ENCODE data around the gene CAMTA1. TPM values are rescaled to one million over a fixed set of nuclear protein-coding genes. Genes with fewer than 3 reads are reported as not detected.

Gene CAMTA1
- total RNA-seq, 2 donors from 2014 or later = 105 to 113 TPM

DNA sequence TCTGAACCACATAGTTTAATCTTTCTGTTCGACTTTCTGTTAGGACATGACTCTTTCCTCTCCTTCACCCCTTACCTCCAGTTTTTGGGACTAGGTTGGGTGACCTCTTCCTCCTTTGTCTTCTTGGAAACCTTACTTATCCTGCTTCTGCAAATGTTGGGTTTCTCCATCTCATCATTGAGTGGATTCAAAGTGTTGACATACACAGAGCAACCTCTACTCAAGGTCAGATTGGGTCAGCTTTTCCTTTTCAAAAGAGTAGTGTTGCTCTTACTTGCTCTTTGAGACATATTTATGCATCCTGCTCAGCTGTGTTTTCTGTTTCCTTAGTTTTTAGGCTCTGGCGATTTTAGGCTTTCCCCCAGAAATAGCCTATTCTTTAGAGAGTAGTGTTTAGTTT is 3.7 kb downstream of the CAMTA1 start:
- Histone ChIP-seq H3K9me3 (no peaks in the 10 kb centered on the region), H3K4me1 (ENCODE audit: control insufficient read depth in 1 of 2, low read depth in 2 of 2) (peaks cover 28 to 69% of the 10 kb centered on the region in 2 donors), H3K36me3 (no peaks in the 10 kb centered on the region), H3K4me3 (peak overlapping the region; percentile 3), H3K27me3 (replicated peaks; ENCODE audit: insufficient read depth) (no peaks in the 10 kb centered on the region), H3K27ac (peak overlapping the region; percentile 4 to 43)
- TF ChIP-seq, protein P1, sequence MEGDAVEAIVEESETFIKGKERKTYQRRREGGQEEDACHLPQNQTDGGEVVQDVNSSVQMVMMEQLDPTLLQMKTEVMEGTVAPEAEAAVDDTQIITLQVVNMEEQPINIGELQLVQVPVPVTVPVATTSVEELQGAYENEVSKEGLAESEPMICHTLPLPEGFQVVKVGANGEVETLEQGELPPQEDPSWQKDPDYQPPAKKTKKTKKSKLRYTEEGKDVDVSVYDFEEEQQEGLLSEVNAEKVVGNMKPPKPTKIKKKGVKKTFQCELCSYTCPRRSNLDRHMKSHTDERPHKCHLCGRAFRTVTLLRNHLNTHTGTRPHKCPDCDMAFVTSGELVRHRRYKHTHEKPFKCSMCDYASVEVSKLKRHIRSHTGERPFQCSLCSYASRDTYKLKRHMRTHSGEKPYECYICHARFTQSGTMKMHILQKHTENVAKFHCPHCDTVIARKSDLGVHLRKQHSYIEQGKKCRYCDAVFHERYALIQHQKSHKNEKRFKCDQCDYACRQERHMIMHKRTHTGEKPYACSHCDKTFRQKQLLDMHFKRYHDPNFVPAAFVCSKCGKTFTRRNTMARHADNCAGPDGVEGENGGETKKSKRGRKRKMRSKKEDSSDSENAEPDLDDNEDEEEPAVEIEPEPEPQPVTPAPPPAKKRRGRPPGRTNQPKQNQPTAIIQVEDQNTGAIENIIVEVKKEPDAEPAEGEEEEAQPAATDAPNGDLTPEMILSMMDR (IDR thresholded peaks at IDR 0.05) = no peak
- ATAC-seq (ENCODE audit: insufficient number of reproducible peaks, low FRiP score, low read depth) = no peak
- DNase-seq (ENCODE audit: low spot score) = no peak

DNA sequence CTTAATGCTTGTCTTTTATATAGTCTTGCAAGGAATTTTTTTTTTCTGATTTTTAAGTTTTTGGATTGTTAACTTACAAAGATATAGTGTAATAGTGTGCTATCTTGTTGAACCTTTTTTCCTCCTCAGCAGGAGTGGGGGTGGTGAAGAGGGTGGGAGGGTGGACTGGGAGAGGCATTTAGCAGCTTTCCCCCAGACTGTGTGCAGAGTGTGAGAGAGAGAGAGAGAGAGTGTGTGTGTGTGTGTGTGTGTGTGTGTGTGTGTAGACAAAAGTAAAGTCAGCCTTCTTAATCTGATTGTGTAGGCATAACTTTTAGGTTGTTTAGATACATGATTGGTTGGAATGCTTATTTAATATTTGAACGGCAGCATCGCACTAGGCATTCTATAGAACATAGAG is 4.9 kb downstream of the CAMTA1 start:
- ATAC-seq (ENCODE audit: insufficient number of reproducible peaks, low FRiP score, low read depth) (no peak), DNase-seq (ENCODE audit: low spot score) (no peak)
- peaks cover 31 to 78% of the 10 kb centered on the region in 2 donors for H3K4me1 ChIP-seq (ENCODE audit: control insufficient read depth in 1 of 2, low read depth in 2 of 2)
- no peaks in the 10 kb centered on the region for H3K27me3 ChIP-seq (replicated peaks; ENCODE audit: insufficient read depth)
- no peak overlapping the region for H3K4me3 ChIP-seq
- no peak overlapping the region for H3K27ac ChIP-seq
- H3K36me3 ChIP-seq = no peaks in the 10 kb centered on the region
- no peaks in the 10 kb centered on the region for H3K9me3 ChIP-seq
- TF ChIP-seq, protein P1 (IDR thresholded peaks at IDR 0.05) = no peak

DNA sequence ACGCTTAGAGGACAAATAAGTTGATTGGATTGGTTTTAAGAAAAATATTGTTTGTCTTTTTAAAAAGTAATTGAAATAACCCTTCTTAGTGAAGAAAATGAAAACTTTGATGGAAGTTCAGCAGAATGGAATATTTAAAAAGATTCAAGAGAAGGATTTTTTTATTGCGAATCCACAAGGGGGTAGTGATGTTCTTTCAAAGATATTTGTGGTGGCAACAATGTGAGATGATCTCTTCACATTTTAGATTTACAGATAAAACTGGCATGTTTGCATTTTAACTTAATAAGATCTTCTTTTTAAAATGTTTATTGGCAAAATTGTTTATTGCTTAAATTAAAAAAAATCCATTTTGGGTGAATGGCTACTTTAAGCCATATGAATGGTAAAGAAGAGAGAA is 8.9 kb downstream of the CAMTA1 start:
- no peaks in the 10 kb centered on the region for H3K27me3 ChIP-seq (replicated peaks; ENCODE audit: insufficient read depth)
- ATAC-seq (ENCODE audit: insufficient number of reproducible peaks, low FRiP score, low read depth) = no peak
- H3K9me3 ChIP-seq = no peaks in the 10 kb centered on the region
- no peak overlapping the region for H3K27ac ChIP-seq
- no peak overlapping the region for H3K4me3 ChIP-seq
- DNase-seq (ENCODE audit: low spot score) = no peak
- peaks cover 47 to 75% of the 10 kb centered on the region in 2 donors for H3K4me1 ChIP-seq (ENCODE audit: control insufficient read depth in 1 of 2, low read depth in 2 of 2)
- no peaks in the 10 kb centered on the region for H3K36me3 ChIP-seq
- TF ChIP-seq, protein P1 (IDR thresholded peaks at IDR 0.05) = peak; percentile 30

DNA sequence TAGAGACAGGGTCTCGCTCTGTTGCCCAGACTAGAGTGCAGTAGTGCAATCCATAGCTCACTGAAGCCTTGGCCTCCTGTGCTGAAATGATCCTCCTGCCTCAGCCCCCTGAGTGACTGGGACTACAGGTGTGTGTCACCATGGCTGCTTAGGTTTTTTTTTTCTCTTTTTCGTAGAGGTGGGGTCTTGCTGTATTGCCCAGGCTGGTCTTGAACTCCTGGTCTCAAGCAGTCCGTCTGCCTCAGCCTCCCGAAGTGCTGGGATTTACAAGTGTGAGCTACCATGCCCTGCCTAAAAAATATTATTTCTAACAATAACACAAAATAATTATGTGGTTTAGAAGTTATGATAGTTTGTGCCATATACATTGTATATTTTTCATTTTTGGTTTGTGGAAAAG is 9.9 kb downstream of the CAMTA1 start:
- Histone ChIP-seq H3K4me1 (ENCODE audit: control insufficient read depth in 1 of 2, low read depth in 2 of 2) (peaks cover 53 to 75% of the 10 kb centered on the region in 2 donors), H3K27ac (peak overlapping the region; percentile 5 to 45), H3K36me3 (no peaks in the 10 kb centered on the region), H3K4me3 (no peak overlapping the region), H3K27me3 (replicated peaks; ENCODE audit: insufficient read depth) (no peaks in the 10 kb centered on the region), H3K9me3 (no peaks in the 10 kb centered on the region)
- ATAC-seq (ENCODE audit: insufficient number of reproducible peaks, low FRiP score, low read depth) = no peak
- TF ChIP-seq, protein P1 (IDR thresholded peaks at IDR 0.05) = no peak
- no peak for DNase-seq (ENCODE audit: low spot score)

DNA sequence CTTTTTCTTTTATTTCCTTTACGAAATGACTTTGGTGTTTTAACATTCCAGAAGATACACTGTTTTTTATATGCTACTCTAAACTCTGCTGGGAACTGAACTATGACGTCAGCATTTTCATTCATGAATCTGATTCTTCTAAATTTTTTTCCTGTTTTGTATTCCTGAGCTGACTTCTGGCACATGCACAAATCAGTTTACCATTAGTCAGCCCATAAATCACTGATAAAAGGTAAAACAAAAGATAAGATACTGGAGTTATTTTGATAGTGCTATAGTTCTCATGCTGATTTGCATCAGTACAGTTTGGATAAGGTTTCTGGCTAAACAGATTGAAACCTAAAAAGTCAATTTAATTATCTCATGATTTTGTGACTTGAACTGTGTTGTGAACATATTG is 10.4 kb downstream of the CAMTA1 start:
- no peak for ATAC-seq (ENCODE audit: insufficient number of reproducible peaks, low FRiP score, low read depth)
- Histone ChIP-seq H3K27me3 (replicated peaks; ENCODE audit: insufficient read depth) (no peaks in the 10 kb centered on the region), H3K36me3 (no peaks in the 10 kb centered on the region), H3K27ac (peak overlapping the region in 1 of 2 donors; percentile 45), H3K9me3 (no peaks in the 10 kb centered on the region), H3K4me1 (ENCODE audit: control insufficient read depth in 1 of 2, low read depth in 2 of 2) (peaks cover 54 to 77% of the 10 kb centered on the region in 2 donors), H3K4me3 (peak overlapping the region; percentile 36)
- DNase-seq (ENCODE audit: low spot score) = no peak
- TF ChIP-seq, protein P1 (IDR thresholded peaks at IDR 0.05) = no peak
